ENCODE results near the gene FGD6. TPM values are rescaled to one million over a fixed set of nuclear protein-coding genes. Genes with fewer than 3 reads are reported as not detected.

The FGD6 gene
- total and polyA plus RNA-seq, 2 donors (not counting 1 experiment from before 2014, with no cell fraction given) = 1.2 to 8.4 TPM

DNA sequence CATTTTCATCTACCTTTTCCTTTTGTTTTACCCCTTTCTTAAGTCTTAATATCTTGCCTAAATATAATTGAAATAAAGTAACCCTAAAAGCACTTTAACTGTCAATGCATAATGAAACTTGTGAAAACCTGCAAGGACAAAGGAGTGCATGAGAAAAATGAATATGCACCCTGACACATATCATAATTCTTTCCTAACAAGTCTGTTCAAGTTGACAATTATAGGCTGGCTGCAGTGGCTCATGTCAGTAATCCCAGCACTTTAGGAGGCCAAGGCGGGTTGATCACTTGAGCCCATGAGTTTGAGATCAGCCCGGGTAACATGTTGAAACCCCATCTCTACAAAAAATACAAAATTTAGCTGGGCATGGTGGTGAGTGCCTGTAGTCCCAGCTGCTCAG, 65.4 kb downstream of the FGD6 start:
- H3K36me3 ChIP-seq (replicated peaks in 1 of 2; ENCODE audit: control extremely low read depth in 1 of 2, control insufficient read depth in 1 of 2, extremely low read depth in 1 of 2, insufficient read depth in 2 of 2, low read length in 1 of 2) = no peaks in the 10 kb centered on the region
- Mint-ChIP-seq H3K9me3 (ENCODE audit: insufficient read depth) (peaks cover 2% of the 10 kb centered on the region), H3K27ac (no peak overlapping the region), H3K4me1 (no peaks in the 10 kb centered on the region), H3K4me3 (no peak overlapping the region), H3K27me3 (no peaks in the 10 kb centered on the region)
- no peak overlapping the region for H3K9ac ChIP-seq (ENCODE audit: low read length)
- H3K9me3 ChIP-seq (ENCODE audit: control extremely low read depth in 1 of 3, control insufficient read depth in 2 of 3, insufficient read depth in 1 of 3, low read length in 2 of 3) = no peaks in the 10 kb centered on the region
- H2AFZ ChIP-seq (ENCODE audit: insufficient read depth, low read depth, low read length, poor library complexity, severe bottlenecking) = no peak overlapping the region
- no peaks in the 10 kb centered on the region for H3K27me3 ChIP-seq (replicated peaks in 1 of 4; ENCODE audit: control extremely low read depth in 1 of 4, control insufficient read depth in 3 of 4, insufficient read depth in 4 of 4, low read length in 3 of 4)
- WGBS (ENCODE audit: insufficient coverage) = no CpG with 5 or more reads among the region's 2 CpGs
- intact Hi-C loops (cut with micrococcal nuclease) = no loop called here
- no peaks in the 10 kb centered on the region for H4K20me1 ChIP-seq (ENCODE audit: control insufficient read depth, insufficient read depth, low read length, poor library complexity, severe bottlenecking)
- DNase-seq = no peak
- no peak overlapping the region for H3K27ac ChIP-seq (ENCODE audit: low read length in 2 of 2)
- H3K4me1 ChIP-seq (ENCODE audit: control insufficient read depth in 2 of 2, insufficient read depth in 2 of 2, low read length in 2 of 2) = no peaks in the 10 kb centered on the region
- no peak overlapping the region for H3K4me3 ChIP-seq (ENCODE audit: control extremely low read depth in 1 of 5, extremely low read depth in 1 of 5, insufficient read depth in 1 of 5, low read depth in 2 of 5, low read length in 4 of 5)
- H3K79me2 ChIP-seq (ENCODE audit: control insufficient read depth, insufficient read depth, low read length) = no peaks in the 10 kb centered on the region
- no peak for ATAC-seq (ENCODE audit: low read depth)
- TF ChIP-seq, protein P1, sequence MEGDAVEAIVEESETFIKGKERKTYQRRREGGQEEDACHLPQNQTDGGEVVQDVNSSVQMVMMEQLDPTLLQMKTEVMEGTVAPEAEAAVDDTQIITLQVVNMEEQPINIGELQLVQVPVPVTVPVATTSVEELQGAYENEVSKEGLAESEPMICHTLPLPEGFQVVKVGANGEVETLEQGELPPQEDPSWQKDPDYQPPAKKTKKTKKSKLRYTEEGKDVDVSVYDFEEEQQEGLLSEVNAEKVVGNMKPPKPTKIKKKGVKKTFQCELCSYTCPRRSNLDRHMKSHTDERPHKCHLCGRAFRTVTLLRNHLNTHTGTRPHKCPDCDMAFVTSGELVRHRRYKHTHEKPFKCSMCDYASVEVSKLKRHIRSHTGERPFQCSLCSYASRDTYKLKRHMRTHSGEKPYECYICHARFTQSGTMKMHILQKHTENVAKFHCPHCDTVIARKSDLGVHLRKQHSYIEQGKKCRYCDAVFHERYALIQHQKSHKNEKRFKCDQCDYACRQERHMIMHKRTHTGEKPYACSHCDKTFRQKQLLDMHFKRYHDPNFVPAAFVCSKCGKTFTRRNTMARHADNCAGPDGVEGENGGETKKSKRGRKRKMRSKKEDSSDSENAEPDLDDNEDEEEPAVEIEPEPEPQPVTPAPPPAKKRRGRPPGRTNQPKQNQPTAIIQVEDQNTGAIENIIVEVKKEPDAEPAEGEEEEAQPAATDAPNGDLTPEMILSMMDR (IDR thresholded peaks at IDR 0.05) = no peak
- TF ChIP-seq EZH2 (IDR thresholded peaks at IDR 0.05; ENCODE audit: borderline replicate concordance, insufficient read depth, low read depth, low read length, poor library complexity, severe bottlenecking) = no peak
- CTCF ChIA-PET = no interaction called here
- no peak overlapping the region for H3K4me2 ChIP-seq (replicated peaks; ENCODE audit: low read depth, low read length, poor library complexity, severe bottlenecking)
- POLR2A ChIA-PET = no interaction called here

GRCh38 chr12:95151406-95151805, 65.9 kb downstream of the FGD6 start:
- Histone ChIP-seq H3K27ac (ENCODE audit: low read length in 2 of 2) (no peak overlapping the region), H2AFZ (ENCODE audit: insufficient read depth, low read depth, low read length, poor library complexity, severe bottlenecking) (no peak overlapping the region), H3K4me3 (ENCODE audit: control extremely low read depth in 1 of 5, extremely low read depth in 1 of 5, insufficient read depth in 1 of 5, low read depth in 2 of 5, low read length in 4 of 5) (no peak overlapping the region), H3K4me2 (replicated peaks; ENCODE audit: low read depth, low read length, poor library complexity, severe bottlenecking) (no peak overlapping the region), H4K20me1 (ENCODE audit: control insufficient read depth, insufficient read depth, low read length, poor library complexity, severe bottlenecking) (no peaks in the 10 kb centered on the region), H3K9ac (ENCODE audit: low read length) (no peak overlapping the region), H3K36me3 (replicated peaks in 1 of 2; ENCODE audit: control extremely low read depth in 1 of 2, control insufficient read depth in 1 of 2, extremely low read depth in 1 of 2, insufficient read depth in 2 of 2, low read length in 1 of 2) (no peaks in the 10 kb centered on the region), H3K27me3 (replicated peaks in 1 of 4; ENCODE audit: control extremely low read depth in 1 of 4, control insufficient read depth in 3 of 4, insufficient read depth in 4 of 4, low read length in 3 of 4) (no peaks in the 10 kb centered on the region), H3K9me3 (ENCODE audit: control extremely low read depth in 1 of 3, control insufficient read depth in 2 of 3, insufficient read depth in 1 of 3, low read length in 2 of 3) (no peaks in the 10 kb centered on the region), H3K79me2 (ENCODE audit: control insufficient read depth, insufficient read depth, low read length) (no peaks in the 10 kb centered on the region), H3K4me1 (ENCODE audit: control insufficient read depth in 2 of 2, insufficient read depth in 2 of 2, low read length in 2 of 2) (no peaks in the 10 kb centered on the region)
- no peak for DNase-seq
- no peak overlapping the region for H3K4me3 Mint-ChIP-seq
- intact Hi-C loops (cut with micrococcal nuclease) = no loop called here
- H3K9me3 Mint-ChIP-seq (ENCODE audit: insufficient read depth) = peaks cover under 1% of the 10 kb centered on the region
- no peak for TF ChIP-seq EZH2 (IDR thresholded peaks at IDR 0.05; ENCODE audit: borderline replicate concordance, insufficient read depth, low read depth, low read length, poor library complexity, severe bottlenecking)
- TF ChIP-seq, protein P1 (IDR thresholded peaks at IDR 0.05) = no peak
- ChIA-PET CTCF (no interaction called here), POLR2A (no interaction called here)
- no peak for ATAC-seq (ENCODE audit: low read depth)
- no CpG with 5 or more reads among the region's 2 CpGs for WGBS (ENCODE audit: insufficient coverage)
- H3K27me3 Mint-ChIP-seq = no peaks in the 10 kb centered on the region
- H3K27ac Mint-ChIP-seq = no peak overlapping the region
- no peaks in the 10 kb centered on the region for H3K4me1 Mint-ChIP-seq
